A549 (cell line): Measurements from ENCODE around the gene NANOGP8. TPM values are rescaled to one million over a fixed set of nuclear protein-coding genes. Genes with fewer than 3 reads are reported as not detected.

Source experiments
- ATAC-seq, 2 experiments: fragments of 200-7000 bp in 1 of 2; fragments of >200 bp in 1 of 2; cut with Nextera tagmentation in 1 of 2; cut with Tn5 transposase in 1 of 2; 3 replicates each; pipeline versions ENCODE4 v1.8.0 to v1.9.1; 2018 to 2020; ENCODE audit warnings: mild to moderate bottlenecking in 1 of 2, moderate library complexity in 1 of 2
- CTCF ChIA-PET: fragments of 300-600 bp; sonication (Branson Sonifier 250); formaldehyde crosslinking; extraction: SDS; loops from one replicate; lab custom pipeline; 2021; ENCODE audit warnings: antibody characterized with exemption, inconsistent platforms; lab: Yijun Ruan, JAX
- POLR2A ChIA-PET: fragments of 350-600 bp; formaldehyde crosslinking; extraction: SDS; loops from one replicate; lab custom pipeline; 2021; ENCODE audit warnings: antibody characterized with exemption, inconsistent platforms; lab: Yijun Ruan, JAX
- DNase-seq, 2 experiments: peaks; one replicate each; pipeline versions ENCODE4 v3.0.0 to v3.0.0-alpha.2; 2011 to 2016; ENCODE audit warnings: low read depth in 1 of 2, low spot score in 1 of 2
- FAIRE-seq: peaks from 2 replicates; lab custom pipeline; 2011; peaks lifted over from hg19 to GRCh38; lab: Jason Lieb, UNC
- H3K27ac ChIP-seq, 2 experiments: fragments of >200 bp; sonication (Bioruptor Twin); formaldehyde crosslinking; 3 replicates each; pipeline ENCODE4 v1.5.1; 2016 to 2017
- H3K4me1 ChIP-seq: fragments of >200 bp; sonication (Bioruptor Twin); formaldehyde crosslinking; 3 replicates; pipeline ENCODE4 v1.6.1; 2016
- H3K4me2 ChIP-seq: fragments of >200 bp; sonication (Bioruptor Twin); formaldehyde crosslinking; 3 replicates; pipeline ENCODE4 v1.6.1; 2016
- H3K4me3 ChIP-seq: fragments of >200 bp; sonication (Bioruptor Twin); formaldehyde crosslinking; 3 replicates; pipeline ENCODE4 v1.5.1; 2016
- H3K9me3 ChIP-seq: fragments of >200 bp; sonication (Bioruptor Twin); formaldehyde crosslinking; 3 replicates; pipeline ENCODE4 v1.6.1; 2016
- CBX2 ChIP-seq: fragments of 200-600 bp; sonication (generic); IDR thresholded peaks from 2 replicates; pipeline ENCODE4 v1.6.1; 2016; ENCODE audit warnings: low read depth, mild to moderate bottlenecking, borderline replicate concordance
- ELK1 ChIP-seq: fragments of 150-350 bp; IDR thresholded peaks from 2 replicates; pipeline ENCODE4 v1.6.1; 2014; ENCODE audit warnings: low read depth, mild to moderate bottlenecking, low read length
- FOXS1 ChIP-seq: fragments of 250-450 bp; sonication (Bioruptor Pico); IDR thresholded peaks from 2 replicates; pipeline ENCODE4 v1.5.0; 2020; ENCODE audit warnings: mild to moderate bottlenecking, moderate library complexity
- HEYL ChIP-seq: fragments of 250-450 bp; sonication (Bioruptor Pico); IDR thresholded peaks from 2 replicates; pipeline ENCODE4 v1.8.0; 2021; ENCODE audit warnings: mild to moderate bottlenecking, moderate library complexity
- HOXB13 ChIP-seq: fragments of 250-450 bp; sonication (Bioruptor Pico); IDR thresholded peaks from 2 replicates; pipeline ENCODE4 v1.5.0; 2020; ENCODE audit warnings: low read depth, mild to moderate bottlenecking, moderate library complexity
- KDM1A ChIP-seq: fragments of 200-600 bp; sonication (generic); IDR thresholded peaks from 2 replicates; pipeline ENCODE4 v1.6.1; 2016; ENCODE audit warnings: low read depth, mild to moderate bottlenecking
- KDM5A ChIP-seq: fragments of 200-600 bp; sonication (generic); IDR thresholded peaks from 2 replicates; pipeline ENCODE4 v1.6.1; 2016; ENCODE audit warnings: antibody characterized with exemption, mild to moderate bottlenecking
- MAFK ChIP-seq: fragments of 450-650 bp; IDR thresholded peaks from 2 replicates; pipeline ENCODE4 v1.6.1; 2014; ENCODE audit not compliant: partially characterized antibody
- MAZ ChIP-seq: fragments of 150-350 bp; IDR thresholded peaks from 2 replicates; pipeline ENCODE4 v1.6.1; 2014; ENCODE audit warnings: antibody characterized with exemption, low read depth, low read length, borderline replicate concordance
- NR3C1 ChIP-seq: fragments of >200 bp; sonication (Bioruptor Twin); formaldehyde crosslinking; IDR thresholded peaks from 3 replicates; pipeline ENCODE4 v1.6.1; 2017
- PHF8 ChIP-seq: fragments of 200-600 bp; sonication (generic); IDR thresholded peaks from 2 replicates; pipeline ENCODE4 v1.6.1; 2016; ENCODE audit warnings: low read depth, mild to moderate bottlenecking, antibody characterized with exemption, moderate library complexity, borderline replicate concordance
- POLR2AphosphoS2 ChIP-seq: conservative IDR thresholded peaks from 2 replicates; pipeline ENCODE4 v1.6.1; 2012; ENCODE audit warnings: low read length, improper control_type of control experiment, inconsistent platforms
- RAD21 ChIP-seq, 2 experiments: fragments of >200 bp in 1 of 2; sonication (Bioruptor Twin) in 1 of 2; formaldehyde crosslinking in 1 of 2; IDR thresholded peaks in 1 of 2; conservative IDR thresholded peaks in 1 of 2; 2 replicates in 1 of 2; 3 replicates in 1 of 2; pipeline ENCODE4 v1.6.1; 2012 to 2018; ENCODE audit warnings: inconsistent platforms in 1 of 2
- RNF2 ChIP-seq: fragments of 200-600 bp; sonication (generic); IDR thresholded peaks from 2 replicates; pipeline ENCODE4 v1.6.1; 2016; ENCODE audit warnings: low read depth, mild to moderate bottlenecking, antibody characterized with exemption, moderate library complexity, borderline replicate concordance
- SREBF2 ChIP-seq: fragments of 450-650 bp; IDR thresholded peaks from 2 replicates; pipeline ENCODE4 v1.6.1; 2014; ENCODE audit warnings: mild to moderate bottlenecking, moderate library complexity
- ZC3H11A ChIP-seq: fragments of 450-650 bp; IDR thresholded peaks from 2 replicates; pipeline ENCODE4 v1.6.1; 2014; ENCODE audit warnings: antibody characterized with exemption, mild to moderate bottlenecking
- ZFP36 ChIP-seq: fragments of 450-650 bp; IDR thresholded peaks from 2 replicates; pipeline ENCODE4 v1.6.1; 2014; ENCODE audit warnings: borderline replicate concordance; ENCODE audit not compliant: partially characterized antibody
- ZSCAN20 ChIP-seq: fragments of 250-450 bp; sonication (Bioruptor Pico); IDR thresholded peaks from 2 replicates; pipeline ENCODE4 v1.8.0; 2022; ENCODE audit warnings: mild to moderate bottlenecking, moderate library complexity
- WGBS: methylation state at CpG from one replicate; pipeline ENCODE4 v1.1.6; 2017; ENCODE audit errors: missing lambda C conversion rate; 5-methylcytosine and 5-hydroxymethylcytosine counted together
- polyA plus RNA-seq, 4 experiments: library from polyadenylated mRNA; depleted of rRNA in 3 of 4; stranded (reverse); fragments of >200 nt; fragmentation: RNase III in 1 of 4; extraction: RNeasy Plus Mini Kit Qiagen cat#74134 plus additional on column Dnase treatment in 1 of 4; gene quantifications; 2 replicates in 3 of 4; 3 replicates in 1 of 4; pipeline ENCODE4 v1.2.3, GENCODE V29; 2011 to 2017
- TF ChIP-seq, protein P1 (sequence below): fragments of 250-450 bp; sonication (Bioruptor Pico); IDR thresholded peaks from 2 replicates; pipeline ENCODE4 v1.5.0; 2020; ENCODE audit warnings: low read depth, mild to moderate bottlenecking, moderate library complexity

Gene NANOGP8
- polyA plus RNA-seq, 2 of the 4 experiments (the other 2 are of a cell fraction) = not detected

DNA sequence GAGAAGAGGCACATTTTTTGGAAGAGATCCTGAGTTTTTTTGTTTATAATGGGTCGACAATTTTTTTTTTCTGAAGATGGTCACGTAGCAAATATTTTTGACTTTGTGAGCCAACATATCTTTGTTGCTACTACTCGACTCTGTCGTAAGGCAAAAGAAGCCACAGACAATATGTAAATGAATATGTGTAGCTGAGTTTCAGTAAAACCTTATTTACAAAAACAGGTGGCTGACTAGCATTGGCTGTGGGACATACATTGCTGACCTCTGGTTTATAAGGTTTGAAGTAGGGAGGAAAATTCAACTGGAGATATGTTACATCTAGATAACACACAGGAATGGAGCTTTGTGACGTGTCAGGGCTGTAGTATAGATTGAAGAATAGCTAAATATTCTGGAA lies 22.5 kb upstream of the NANOGP8 start:
- no peak for FAIRE-seq
- no peak for TF ChIP-seq HEYL
- TF ChIP-seq POLR2AphosphoS2 = no peak
- TF ChIP-seq, protein P1, sequence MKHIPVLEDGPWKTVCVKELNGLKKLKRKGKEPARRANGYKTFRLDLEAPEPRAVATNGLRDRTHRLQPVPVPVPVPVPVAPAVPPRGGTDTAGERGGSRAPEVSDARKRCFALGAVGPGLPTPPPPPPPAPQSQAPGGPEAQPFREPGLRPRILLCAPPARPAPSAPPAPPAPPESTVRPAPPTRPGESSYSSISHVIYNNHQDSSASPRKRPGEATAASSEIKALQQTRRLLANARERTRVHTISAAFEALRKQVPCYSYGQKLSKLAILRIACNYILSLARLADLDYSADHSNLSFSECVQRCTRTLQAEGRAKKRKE (CRISPR knock-in tag) = no peak
- TF ChIP-seq ZFP36 = no peak
- TF ChIP-seq HOXB13 (CRISPR knock-in tag) = no peak
- CTCF ChIA-PET = interaction anchor here (1.1 kb wide), 1 partner anchor 29 kb away, joined by 4 read pairs; no protein-coding TSS in a partner anchor
- H3K4me1 ChIP-seq = no peaks in the 10 kb centered on the region
- ATAC-seq = no peak
- H3K4me3 ChIP-seq = no peak overlapping the region
- no peaks in the 10 kb centered on the region for H3K9me3 ChIP-seq
- WGBS = 38% methylated on average over 5 of the region's 5 CpGs
- no peak overlapping the region for H3K27ac ChIP-seq
- DNase-seq = no peak
- POLR2A ChIA-PET = no interaction called here
- H3K4me2 ChIP-seq = no peak overlapping the region

GRCh38 chr15:35107122-35107521 lies 22.0 kb upstream of the NANOGP8 start:
- H3K4me2 ChIP-seq = no peak overlapping the region
- CTCF ChIA-PET = interaction anchor here (0.9 to 1.1 kb wide), 5 partner anchors 10 to 29 kb away, joined by 3 to 4 read pairs (median 3); no protein-coding TSS in a partner anchor
- WGBS = 54% methylated on average over 3 of the region's 3 CpGs
- no peak for FAIRE-seq
- H3K27ac ChIP-seq = no peak overlapping the region
- TF ChIP-seq CBX2 = no peak
- no peak for TF ChIP-seq RNF2
- no peak for TF ChIP-seq ZC3H11A
- no peak for TF ChIP-seq ELK1
- TF ChIP-seq KDM5A = no peak
- TF ChIP-seq MAZ = no peak
- TF ChIP-seq, protein P1 (CRISPR knock-in tag) = no peak
- no peaks in the 10 kb centered on the region for H3K4me1 ChIP-seq
- no peak for DNase-seq
- POLR2A ChIA-PET = no interaction called here
- H3K4me3 ChIP-seq = no peak overlapping the region
- H3K9me3 ChIP-seq = no peaks in the 10 kb centered on the region
- no peak for ATAC-seq

GRCh38 chr15:35104526-35105147 lies 19.5 kb upstream of the NANOGP8 start:
- H3K9me3 ChIP-seq = no peaks in the 10 kb centered on the region
- POLR2A ChIA-PET = no interaction called here
- CTCF ChIA-PET = no interaction called here
- TF ChIP-seq FOXS1 (no peak), KDM1A (no peak), MAFK (no peak), ZSCAN20 (no peak), PHF8 (no peak), SREBF2 (no peak), RAD21 (conservative IDR thresholded peaks at IDR 0.05 in 1 of 2, IDR thresholded peaks at IDR 0.05 in 1 of 2) (no peak), NR3C1 (no peak)
- WGBS = 43% methylated on average over 3 of the region's 3 CpGs
- DNase-seq = no peak
- no peak for ATAC-seq
- H3K4me1 ChIP-seq = no peaks in the 10 kb centered on the region
- H3K27ac ChIP-seq = no peak overlapping the region
- no peak overlapping the region for H3K4me3 ChIP-seq
- no peak overlapping the region for H3K4me2 ChIP-seq
- no peak for FAIRE-seq
